Gastroesophageal sphincter (tissue), 4 donors: Measurements from ENCODE around the gene JAK2. TPM values are rescaled to one million over a fixed set of nuclear protein-coding genes. Genes with fewer than 3 reads are reported as not detected.

Experiments used
- ATAC-seq: fragments of 150-250 bp; one replicate; pipeline ENCODE4 v1.9.1; 2016; ENCODE audit warnings: mild to moderate bottlenecking, moderate library complexity
- H3K27ac ChIP-seq, 4 donors: fragments of 200-600 bp; sonication (generic) in 3 of 4; 1 replicate in 3 of 4; 2 replicates in 1 of 4; pipeline ENCODE4 v1.5.1; 2016 to 2019
- H3K27me3 ChIP-seq: fragments of 200-600 bp; sonication (generic); one replicate; pipeline ENCODE4 v1.5.1; 2019
- H3K36me3 ChIP-seq, 2 donors: fragments of 200-600 bp; sonication (generic); one replicate each; pipeline ENCODE4 v1.5.1; 2019; ENCODE audit warnings: control low read depth in 1 of 2
- H3K4me1 ChIP-seq, 3 donors: fragments of 200-600 bp; sonication (generic); 1 replicate in 2 of 3; 2 replicates in 1 of 3; pipeline ENCODE4 v1.5.1; 2016 to 2019; ENCODE audit warnings: control low read depth in 2 of 3
- H3K4me3 ChIP-seq, 2 donors: fragments of 200-600 bp; sonication (generic); one replicate each; pipeline ENCODE4 v1.5.1; 2019; ENCODE audit warnings: mild to moderate bottlenecking in 1 of 2, moderate library complexity in 1 of 2
- H3K9me3 ChIP-seq, 3 donors: fragments of 200-600 bp; sonication (generic); one replicate each; pipeline ENCODE4 v1.5.1; 2017 to 2019; ENCODE audit warnings: control low read depth in 2 of 3
- CTCF ChIP-seq, 4 experiments: fragments of 200-600 bp in 2 of 4; fragments of 450-650 bp in 2 of 4; sonication (generic) in 1 of 4; IDR thresholded peaks; one replicate each; pipeline ENCODE4 v1.5.1; 2017 to 2019; ENCODE audit warnings: antibody characterized with exemption in 4 of 4, mild to moderate bottlenecking in 2 of 4, moderate library complexity in 2 of 4
- EP300 ChIP-seq: sonication (generic); formaldehyde crosslinking; IDR thresholded peaks from one replicate; pipeline ENCODE4 v1.6.1; 2017; ENCODE audit warnings: antibody characterized with exemption, mild to moderate bottlenecking
- POLR2A ChIP-seq, 2 donors: fragments of 450-650 bp; IDR thresholded peaks; one replicate each; pipeline ENCODE4 v1.6.1; 2017; ENCODE audit warnings: antibody characterized with exemption in 2 of 2, mild to moderate bottlenecking in 2 of 2, moderate library complexity in 1 of 2
- POLR2AphosphoS5 ChIP-seq: sonication (generic); formaldehyde crosslinking; IDR thresholded peaks from one replicate; pipeline ENCODE4 v1.6.1; 2017; ENCODE audit warnings: antibody characterized with exemption
- WGBS, 2 donors: methylation state at CpG; one replicate each; pipeline ENCODE4 v1.1.5; 2018; ENCODE audit warnings: low coverage in 1 of 2; 5-methylcytosine and 5-hydroxymethylcytosine counted together
- total RNA-seq, 4 donors: library from RNA; depleted of rRNA; stranded (reverse); fragments of >200 nt; gene quantifications; one replicate each; pipeline ENCODE4 v1.1.0, GENCODE V29; 2016

JAK2 gene
- total RNA-seq, 4 donors from 2014 or later = 29.9 to 45.5 (median 35.8) TPM

- ATAC-seq = no peak
- no peak for TF ChIP-seq POLR2A (IDR thresholded peaks at IDR 0.05)
- no peak for TF ChIP-seq EP300
- TF ChIP-seq POLR2AphosphoS5 = no peak
- no peak for TF ChIP-seq CTCF (IDR thresholded peaks at IDR 0.05)
- Histone ChIP-seq H3K4me1 (no peaks in the 10 kb centered on the region), H3K27ac (no peak overlapping the region), H3K27me3 (no peaks in the 10 kb centered on the region), H3K4me3 (no peak overlapping the region), H3K9me3 (peaks cover 0 to 54% (median 0%) of the 10 kb centered on the region in 3 donors), H3K36me3 (peaks cover 0 to 63% of the 10 kb centered on the region in 2 donors)
- 85 to 96% methylated on average over 5 to 7 of the region's 7 CpGs for WGBS, 2 donors
Measured at GRCh38 chr9:5144217-5144616, 159.1 kb downstream of the JAK2 start.

DNA sequence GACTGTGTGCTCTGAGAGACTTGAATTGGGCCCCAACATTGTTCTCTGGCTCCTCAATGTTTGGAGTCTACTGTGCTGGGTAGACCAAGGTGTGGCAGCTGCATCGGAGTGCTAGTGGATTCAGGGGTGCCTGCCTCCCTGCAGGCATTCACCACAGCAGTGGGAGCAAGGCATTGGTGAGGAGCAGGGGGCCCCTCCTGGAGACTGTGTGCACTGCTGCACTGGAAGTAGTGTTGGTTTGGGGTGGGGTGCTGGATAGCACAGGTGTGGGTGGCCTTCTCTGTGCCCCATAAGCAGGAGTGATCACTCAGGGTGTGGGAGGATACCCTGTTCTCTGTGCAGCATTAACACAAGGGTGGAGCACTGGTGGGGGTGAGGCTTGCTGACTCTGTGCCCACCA is 161.2 kb downstream of the JAK2 start:
- peaks cover 0 to 55% (median 0%) of the 10 kb centered on the region in 3 donors for H3K9me3 ChIP-seq
- WGBS, 2 donors = no CpG with 5 or more reads among the region's 1 CpG
- H3K36me3 ChIP-seq = peaks cover 0 to 63% of the 10 kb centered on the region in 2 donors
- no peak overlapping the region for H3K4me3 ChIP-seq
- ATAC-seq = no peak
- H3K27me3 ChIP-seq = no peaks in the 10 kb centered on the region
- no peak overlapping the region for H3K27ac ChIP-seq
- TF ChIP-seq EP300 (no peak), CTCF (IDR thresholded peaks at IDR 0.05) (no peak), POLR2A (IDR thresholded peaks at IDR 0.05) (no peak)
- no peaks in the 10 kb centered on the region for H3K4me1 ChIP-seq

Other genes with a start within 250 kb of the JAK2 start
- 100 to 1,000 TPM; 104 to 139 (median 119) TPM for gene AK3, start 244.1 kb upstream of the JAK2 start, total RNA-seq
- gene RCL1, start 192.3 kb upstream of the JAK2 start, total RNA-seq = 10 to 100 TPM; 10.1 to 19.0 (median 11.6) TPM
- not detected for gene INSL6, start 200.4 kb downstream of the JAK2 start, total RNA-seq
- not detected for gene INSL4, start 246.1 kb downstream of the JAK2 start, total RNA-seq